HG02610 (cell line): ENCODE data around the gene CDYL.
A peak's percentile ranks its signal among the peaks of the same experiment; 100 is the strongest.

Experiments used
- ATAC-seq: cut with Tn5 transposase; IDR thresholded peaks from one replicate; pipeline ENCODE4 v1.9.1; 2021; ENCODE audit warnings: mild to moderate bottlenecking, moderate library complexity; ENCODE audit not compliant: unreplicated experiment

The CDYL gene

DNA sequence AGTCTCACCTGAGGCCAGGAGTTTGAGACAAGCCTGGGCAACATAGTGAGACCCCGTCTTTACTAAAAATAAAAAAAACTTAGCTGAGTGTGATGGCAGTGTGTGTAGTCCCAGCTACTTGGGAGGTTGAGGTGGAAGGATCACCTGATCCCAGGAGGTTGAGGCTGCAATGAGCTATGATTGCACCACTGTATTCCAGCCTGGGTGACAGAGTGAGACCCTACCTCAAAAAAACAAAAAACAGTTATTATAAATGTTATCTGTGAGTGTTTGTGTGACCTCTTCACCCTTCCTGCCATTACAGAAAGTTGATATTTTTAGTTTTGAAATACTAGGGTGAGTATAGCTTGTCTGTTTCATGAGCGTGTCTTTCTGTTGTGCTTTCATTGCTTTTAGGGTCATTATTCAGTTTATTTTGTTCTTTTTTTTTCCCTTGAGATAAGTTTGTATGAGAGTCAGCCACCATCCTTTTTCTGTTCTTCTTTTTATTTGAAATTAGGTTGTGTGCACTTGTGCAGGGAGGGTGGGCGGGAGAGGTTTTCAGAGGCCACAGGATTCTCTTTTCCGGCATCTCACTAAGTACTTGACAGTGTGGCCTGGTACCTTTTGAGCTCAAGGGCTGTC is 26.2 kb downstream of the CDYL start:
- peak; percentile 48 for ATAC-seq

DNA sequence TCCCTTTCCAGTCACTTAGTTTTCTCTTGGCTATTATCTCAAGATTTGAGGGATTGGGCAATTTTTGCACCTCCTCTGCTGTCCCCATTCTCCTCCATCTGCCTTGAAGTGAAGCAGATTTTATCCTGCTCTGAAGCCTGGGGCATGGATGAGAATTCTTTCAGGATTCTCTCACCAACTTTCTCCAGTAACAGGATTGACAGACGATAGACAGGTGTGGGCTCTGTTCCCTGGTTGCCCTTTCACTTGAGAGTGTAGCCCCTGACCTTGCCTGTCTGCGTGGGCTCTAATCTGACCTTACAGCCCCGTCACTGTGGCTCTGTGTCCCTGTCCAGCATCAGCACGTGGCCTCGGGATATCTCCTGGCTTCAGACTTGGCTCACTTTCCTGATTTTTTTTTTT is 27.1 kb downstream of the CDYL start:
- no peak for ATAC-seq

DNA sequence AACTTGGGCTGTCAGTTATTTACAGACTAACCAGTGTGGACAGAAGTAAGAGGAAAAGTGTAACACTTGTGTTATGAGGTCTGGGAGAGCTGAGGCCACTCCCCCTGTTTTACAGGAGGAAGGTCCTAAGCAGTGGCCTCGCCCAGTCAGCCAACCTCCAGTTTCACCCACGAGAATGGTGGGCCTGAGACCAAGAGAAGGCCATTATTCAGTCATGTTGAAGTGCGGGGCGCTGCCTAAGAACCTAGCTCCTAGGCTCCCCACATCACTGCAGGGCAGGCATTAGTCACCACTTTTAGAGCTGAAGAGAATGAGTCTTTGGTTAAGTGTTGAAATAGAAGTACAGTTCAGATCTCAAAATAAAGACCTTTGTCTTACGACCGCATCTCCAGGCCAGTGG is 27.9 kb downstream of the CDYL start:
- no peak for ATAC-seq

DNA sequence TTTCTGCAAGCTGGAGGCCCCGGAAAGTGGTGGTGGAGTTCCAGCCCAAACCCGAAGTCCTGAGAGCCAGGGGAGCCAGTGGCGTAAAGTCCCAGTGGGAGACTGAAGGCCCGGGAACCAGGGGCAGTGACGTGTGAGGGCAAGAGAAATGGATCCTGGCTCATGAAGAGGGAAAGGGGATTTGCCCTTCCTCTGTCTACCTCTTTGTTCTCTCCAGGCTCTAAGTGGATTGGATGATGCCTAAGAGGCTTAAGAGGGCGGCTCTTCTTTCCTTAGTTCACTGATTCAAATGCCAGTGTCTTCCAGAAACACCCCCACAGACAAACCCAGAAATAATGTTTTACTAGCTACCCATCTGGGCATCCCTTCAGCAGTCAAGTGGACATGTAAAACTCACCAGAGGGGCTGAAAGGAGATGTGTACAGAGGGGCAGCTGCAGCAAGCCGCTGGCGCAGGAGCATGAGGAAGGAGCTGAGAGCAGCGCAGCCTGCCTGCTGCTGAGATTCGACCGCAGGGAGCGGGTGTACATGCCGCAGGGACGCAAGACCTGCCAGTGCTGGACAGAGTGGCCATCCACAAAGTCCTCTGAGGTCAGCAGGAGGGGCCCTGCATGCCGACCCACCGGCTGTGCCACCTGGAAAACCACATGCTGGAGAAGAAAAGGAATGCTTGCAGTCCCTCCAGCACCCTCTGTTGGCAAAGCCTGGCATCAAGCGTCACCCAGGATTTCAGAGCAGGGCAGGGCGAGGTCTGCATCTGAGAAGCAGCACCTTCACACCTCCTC is 29.5 kb downstream of the CDYL start:
- no peak for ATAC-seq

DNA sequence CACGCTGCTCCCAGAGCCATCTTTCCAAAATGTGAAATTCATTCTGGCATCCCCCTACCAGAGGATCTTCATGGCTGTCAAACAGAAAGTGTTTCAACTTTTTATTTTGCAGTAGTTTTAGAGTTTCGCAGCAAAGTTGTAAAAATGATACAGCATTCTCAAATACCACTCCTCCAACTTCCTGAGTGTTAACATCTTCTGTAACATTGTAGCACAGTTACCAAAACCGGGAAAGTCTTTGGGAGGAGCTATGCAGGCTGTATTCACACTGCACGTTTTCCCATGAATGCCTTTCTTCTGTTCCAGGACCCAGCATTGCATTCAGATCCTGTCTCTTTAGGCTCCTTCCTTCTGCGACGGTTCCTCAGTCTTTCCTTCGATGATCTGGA is 30.1 kb downstream of the CDYL start:
- no peak for ATAC-seq

DNA sequence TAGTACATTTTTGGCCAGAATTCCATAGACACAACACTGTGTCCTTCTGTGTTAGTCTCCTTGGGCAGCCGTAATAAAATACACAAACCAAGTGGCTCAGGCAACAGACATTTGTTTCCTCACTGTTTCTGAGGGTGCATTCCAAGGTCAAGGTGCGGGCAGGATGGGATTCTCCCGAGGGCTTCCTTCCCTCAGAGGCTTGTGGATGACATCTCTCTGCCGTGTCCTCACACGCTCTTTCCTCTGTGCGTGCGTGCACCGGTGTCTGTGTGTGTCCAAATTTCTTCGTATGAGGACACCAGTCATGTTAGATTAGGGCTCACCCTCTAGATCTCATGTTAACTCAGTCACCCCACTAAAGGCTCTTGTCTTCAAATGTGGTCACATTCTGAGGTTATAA is 30.6 kb downstream of the CDYL start:
- ATAC-seq: no peak

DNA sequence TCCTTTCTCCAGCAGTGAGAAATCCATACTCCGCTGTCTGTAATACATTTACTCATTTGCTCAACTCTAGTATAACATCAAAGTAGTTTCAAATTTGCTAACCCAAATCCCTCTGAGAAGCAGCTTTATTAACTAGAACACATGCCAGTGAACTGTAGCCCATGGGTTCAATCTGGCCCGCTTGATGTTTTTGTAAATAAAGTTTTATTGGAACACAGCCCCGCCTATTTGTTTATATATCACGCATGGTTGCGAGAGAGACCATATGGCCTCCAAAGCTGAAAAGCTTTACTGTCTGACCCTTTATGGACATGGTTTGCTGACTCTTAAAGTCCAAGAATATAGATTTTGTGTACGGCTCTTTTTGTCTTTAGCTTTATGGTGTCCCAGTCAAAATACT is 32.2 kb downstream of the CDYL start:
- no peak for ATAC-seq

DNA sequence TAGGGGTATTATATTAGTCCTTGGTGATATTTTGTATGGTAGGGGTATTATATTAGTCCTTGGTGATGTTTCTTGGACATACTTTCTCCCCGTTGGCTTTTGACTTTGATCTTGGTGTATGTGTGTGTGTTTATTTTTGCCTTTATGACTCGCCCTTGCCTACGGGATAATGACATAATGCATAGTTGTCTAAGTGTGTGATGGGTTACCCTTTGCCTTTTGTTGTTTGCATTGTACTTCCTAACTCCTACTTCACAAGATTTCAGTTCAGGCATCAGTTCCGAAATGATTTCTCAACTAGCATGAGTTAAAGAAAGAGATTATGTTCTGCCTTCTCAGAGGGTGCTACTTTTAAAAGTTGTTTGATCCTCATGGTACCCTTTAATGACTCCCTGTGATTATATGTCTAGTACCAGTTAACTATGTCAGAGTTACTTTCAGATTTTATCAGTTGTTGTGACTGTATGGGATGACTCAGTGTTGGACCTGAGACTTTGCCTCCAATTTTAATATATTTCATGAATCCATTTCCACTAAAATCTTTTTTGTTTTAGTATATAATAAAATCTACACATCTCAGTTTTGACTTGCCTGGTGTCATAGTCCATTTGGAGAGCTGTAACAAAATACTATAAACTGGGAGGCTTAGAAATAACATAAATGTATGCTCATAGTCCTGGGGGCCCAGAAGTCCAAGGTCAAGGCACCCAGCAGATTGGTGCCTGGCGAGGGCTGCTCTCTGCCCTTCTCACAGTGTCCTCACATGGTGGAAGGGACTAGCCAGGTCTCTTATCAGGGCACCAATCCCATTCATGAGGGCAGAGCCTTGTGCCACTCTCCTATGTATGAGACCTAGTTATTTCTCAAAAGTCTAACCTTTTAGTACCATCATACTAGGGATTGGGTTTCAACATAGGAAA is 34.1 kb downstream of the CDYL start:
- ATAC-seq: no peak

DNA sequence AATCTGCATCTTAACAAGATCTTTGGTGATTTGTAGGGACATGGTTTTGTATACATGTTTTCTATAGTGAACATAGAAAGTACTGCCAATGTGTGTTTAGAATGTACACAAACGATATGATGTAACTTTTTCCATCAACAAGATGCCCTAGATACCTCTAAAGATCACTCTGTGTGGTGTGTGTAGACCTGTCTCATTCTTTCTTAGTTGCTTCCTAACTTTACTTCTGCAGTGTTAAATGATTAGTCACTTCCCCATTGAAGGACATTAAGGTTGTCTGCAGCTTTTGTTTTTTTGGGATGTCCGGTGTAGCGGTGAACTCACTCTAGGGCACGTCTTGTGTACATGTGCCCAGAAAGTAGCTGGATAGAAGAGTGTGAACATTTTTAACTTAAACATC is 35.9 kb downstream of the CDYL start:
- no peak for ATAC-seq

DNA sequence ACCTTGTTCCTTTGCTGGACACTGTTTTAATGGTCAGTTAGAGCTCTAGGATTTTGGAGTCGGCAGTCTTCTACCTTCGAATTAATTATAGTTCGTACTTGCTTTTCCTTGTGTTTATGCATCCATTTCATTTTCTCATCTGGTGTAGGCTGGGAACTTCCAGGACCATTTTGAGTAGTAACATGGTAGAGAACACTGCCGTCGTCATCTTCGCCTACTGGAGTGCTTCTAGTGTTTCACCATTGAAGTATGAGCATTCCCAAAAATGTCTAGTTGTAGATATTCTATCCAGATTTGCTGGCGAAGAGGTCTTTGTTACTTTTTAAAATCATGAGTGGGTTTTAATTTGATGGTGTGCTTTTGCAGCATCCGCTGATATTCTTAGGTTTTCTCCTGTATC is 36.9 kb downstream of the CDYL start:
- ATAC-seq: no peak

DNA sequence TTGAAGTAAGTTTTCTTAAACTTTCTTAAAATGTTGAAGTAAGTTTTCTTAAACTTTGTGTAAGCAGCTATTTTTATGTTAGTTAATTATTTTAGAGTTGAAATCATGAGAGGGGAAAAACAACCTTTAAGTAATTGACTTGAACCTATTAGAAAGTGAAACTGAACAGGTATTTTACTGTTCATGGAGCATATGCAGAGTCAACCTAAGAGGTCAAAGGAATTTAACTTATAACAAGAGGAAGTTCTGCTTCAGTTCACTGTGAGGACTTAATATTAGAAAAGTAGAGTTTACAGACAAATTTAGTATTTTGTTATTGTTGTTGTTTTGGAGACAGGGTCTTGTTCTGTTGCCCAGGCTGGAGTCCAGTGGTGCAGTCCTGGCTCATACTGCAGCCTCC is 38.0 kb downstream of the CDYL start:
- peak; percentile 39 for ATAC-seq

DNA sequence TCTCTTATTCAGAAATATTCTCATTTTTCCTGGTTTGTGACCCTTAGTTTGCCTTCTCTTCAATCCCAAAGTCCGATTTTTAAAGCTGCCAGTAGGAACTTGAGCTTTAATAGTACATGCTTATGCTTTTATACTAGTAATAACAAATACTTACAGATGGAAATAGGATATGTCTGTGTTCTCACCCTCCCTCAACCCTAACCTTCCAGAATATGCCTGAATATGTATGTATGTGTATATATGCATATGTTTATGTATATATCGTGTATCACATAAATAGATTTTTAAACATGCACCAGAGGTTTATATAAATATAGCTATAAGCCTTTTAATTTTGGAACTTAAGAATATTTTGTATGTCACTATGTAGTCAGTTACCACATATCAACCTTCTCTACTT is 38.8 kb downstream of the CDYL start:
- ATAC-seq: no peak

DNA sequence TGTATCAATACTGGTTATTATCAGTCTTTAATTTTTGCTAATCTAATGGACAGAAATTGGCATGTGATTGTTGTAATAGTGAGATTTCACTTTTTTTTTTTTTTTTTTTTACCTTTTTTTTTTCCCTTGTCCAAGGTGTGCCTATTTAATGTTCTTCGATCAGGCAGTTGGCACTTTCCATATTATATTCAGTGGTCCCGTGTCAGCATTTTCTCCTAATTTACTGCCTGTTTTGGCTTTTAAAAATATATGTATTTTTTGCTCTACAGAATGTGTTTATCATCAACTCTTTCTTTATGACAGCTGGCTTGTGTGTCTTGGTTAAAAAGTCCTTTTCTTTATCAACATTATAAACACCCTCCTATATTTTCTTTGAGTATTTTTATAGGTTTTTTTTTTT is 39.4 kb downstream of the CDYL start:
- no peak for ATAC-seq

DNA sequence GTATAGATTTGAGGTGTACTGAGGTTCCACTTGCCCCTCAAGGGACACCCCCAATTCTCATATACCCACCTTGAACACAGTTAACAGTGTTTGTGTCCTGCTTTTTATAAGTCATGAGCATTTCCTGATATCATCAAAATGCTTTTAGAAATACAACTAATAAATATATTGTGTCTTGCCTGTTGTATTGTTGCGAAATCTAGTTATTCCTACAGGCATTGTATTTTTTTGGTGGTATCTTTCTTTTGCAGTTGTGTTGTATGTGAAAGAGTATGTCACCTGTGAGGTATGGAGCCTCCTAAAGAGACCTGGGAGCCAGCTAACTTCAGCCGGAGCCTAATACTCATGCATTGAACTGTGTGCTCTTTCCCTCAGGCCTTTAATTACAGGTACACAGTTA is 40.7 kb downstream of the CDYL start:
- ATAC-seq: no peak

DNA sequence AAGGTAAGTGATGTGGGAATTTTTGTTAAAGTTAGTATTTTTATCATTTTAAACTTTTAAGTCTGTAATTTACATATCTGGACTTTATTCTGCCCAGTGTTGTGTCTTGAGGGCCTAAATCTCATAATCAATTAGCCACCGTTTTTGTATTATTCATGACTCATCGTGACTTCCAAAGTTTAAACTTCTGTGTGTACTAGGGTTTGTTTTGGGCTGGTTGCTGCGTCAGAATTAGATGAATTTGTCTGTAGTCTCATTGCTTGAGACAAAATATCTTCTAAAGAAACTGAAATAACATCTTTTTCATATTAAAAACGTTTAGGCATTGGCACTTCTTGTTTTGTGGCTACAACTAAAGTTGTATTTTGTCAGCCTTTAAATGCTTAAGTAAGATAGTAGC is 41.3 kb downstream of the CDYL start:
- no peak for ATAC-seq

DNA sequence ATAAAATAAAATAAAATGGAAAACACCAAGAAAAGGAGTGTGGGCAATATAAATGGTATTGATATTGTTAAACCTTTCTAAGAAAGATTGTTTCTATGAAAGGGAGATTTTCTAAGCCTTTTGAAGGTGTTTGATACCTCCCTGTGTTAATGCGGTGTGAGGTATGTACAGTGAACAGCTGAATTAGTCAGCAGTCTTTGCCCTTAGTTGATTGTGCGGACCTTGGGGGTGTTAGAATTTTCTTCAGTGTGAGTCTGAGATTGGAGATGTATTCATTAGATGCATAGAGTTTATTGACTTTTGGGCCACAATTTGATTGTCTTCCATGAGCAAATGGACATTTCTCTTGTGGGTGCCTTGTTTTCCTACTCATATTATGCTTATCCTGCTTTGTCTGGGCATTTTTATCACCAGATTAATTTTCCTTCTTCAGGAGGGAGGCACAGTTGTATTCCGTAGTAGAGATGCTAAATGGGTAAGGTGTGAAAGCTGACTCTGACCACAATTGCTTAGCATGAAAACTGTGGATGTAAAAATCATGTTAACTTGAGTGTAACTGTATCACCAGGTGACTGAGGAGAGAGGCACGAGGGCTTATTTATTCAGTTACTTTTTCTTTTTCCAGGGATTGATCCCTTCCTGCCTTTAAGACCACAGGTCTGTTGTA is 42.2 kb downstream of the CDYL start:
- no peak for ATAC-seq

DNA sequence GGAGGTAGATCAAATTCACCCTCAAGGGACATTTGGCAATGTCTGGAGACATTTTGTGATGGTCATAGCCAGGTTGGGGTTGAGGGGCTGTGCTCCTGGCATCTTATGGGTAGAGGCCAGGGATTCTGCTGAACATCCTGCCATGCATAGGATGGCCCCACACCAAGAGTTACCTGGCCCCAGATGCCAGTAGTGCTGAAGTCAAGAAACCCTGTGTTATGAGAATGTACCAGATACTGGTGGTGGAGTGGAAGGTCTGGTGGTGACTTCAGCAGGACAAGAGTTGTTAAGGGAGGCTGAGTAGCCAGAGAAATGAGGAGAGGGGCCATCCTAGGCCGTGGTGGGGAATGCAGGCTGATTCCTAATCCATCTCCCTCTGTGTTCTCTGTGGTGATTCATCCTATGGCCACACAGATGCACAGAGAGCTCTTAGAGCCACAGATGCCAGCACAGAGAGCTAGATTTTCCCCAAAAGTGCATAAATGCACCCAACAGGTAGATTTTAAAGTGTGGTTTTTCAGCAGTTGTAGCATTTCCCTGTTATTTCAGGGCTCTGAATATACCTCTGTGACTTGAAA is 43.6 kb downstream of the CDYL start:
- no peak for ATAC-seq

DNA sequence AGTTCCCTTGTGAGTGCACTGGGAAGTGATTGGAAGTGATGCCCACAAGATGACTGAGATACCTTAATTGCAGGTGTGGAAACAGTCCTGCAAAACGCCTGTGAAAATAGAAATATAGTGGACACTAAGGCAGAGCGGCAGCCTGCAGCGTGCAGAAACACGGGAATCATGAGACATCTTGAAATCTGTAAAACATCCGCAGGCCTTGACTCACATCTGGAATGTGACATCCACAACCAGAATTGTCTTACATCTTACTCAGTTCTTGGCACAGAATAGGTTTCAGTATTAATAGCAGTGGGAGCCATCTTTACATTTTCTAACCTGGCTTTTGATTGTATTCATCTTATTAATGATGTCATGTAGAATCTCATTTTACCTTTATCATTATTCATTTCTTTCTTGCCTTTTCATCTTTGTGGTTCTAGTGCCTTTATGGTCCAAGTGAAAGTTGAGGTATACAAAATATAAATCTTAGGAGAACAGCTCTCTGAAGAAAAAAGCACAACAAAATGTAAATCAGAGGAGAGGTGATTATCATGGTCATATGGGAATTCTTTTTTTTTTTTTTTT is 44.6 kb downstream of the CDYL start:
- ATAC-seq: no peak

DNA sequence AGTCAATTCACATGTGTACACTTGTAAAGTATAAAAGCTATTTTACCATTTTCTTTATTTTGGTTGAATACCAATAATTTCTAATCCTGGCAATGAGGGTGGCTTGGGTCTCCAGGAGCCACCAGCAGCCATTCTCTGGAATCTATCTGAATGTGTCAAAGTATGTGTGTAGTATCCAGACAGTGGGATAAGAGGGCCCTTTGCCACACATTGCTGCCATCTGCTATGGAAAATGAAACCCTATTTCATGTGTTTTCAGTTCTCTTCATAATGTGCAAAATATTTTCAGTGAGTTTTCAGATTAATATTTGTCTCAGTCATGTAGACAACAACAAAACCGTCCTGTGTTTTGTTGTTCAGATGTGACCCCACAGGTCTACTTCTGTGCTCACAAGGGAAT is 46.3 kb downstream of the CDYL start:
- ATAC-seq: no peak

DNA sequence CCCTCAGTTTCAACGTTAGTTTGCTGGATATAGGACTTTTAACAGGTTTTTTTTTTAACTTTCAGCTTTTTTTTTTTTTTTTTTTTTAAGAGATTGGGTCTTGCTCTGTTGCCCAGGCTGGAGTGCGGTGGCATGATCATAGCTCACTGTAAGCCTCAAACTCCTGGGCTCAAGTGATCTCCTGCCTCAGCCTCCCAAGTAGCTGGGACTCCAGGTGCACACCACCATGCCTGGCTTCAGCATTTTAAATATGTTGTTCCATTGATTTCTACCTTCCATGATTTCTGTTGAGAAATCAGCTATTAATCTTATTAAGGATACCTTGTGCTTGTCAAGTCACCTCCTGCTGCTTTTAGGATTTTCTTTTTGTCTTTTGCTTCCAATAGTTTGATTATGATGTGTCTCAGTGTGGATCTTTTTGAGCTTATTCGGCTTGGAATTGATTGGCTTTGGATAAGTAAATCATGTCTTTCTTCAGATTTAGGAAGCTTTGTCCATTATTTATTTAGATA is 52.0 kb downstream of the CDYL start:
- ATAC-seq: no peak
